Measurements from ENCODE around the gene MATN3.

GRCh38 chr2:20052861-20053281 lies 40.4 kb upstream of the MATN3 start:
- TF ChIP-seq TCF15 (CRISPR knock-in tag; IDR thresholded peaks at IDR 0.05) (no peak), TFAM (CRISPR knock-in tag; conservative IDR thresholded peaks at IDR 0.05) (no peak), CCAR2 (IDR thresholded peaks at IDR 0.05; ENCODE audit: low read depth, low read length) (no peak), ZNF143 (CRISPR knock-in tag; IDR thresholded peaks at IDR 0.05) (no peak)

All from K562 (cell line).